GM23338 (cell line): Measurements from ENCODE around the gene EFEMP1. TPM values are rescaled to one million over a fixed set of nuclear protein-coding genes. Genes with fewer than 3 reads are reported as not detected.

ENCODE experiments used
- ATAC-seq: fragments of 200-7000 bp; cut with Tn5 transposase; 3 replicates; pipeline ENCODE4 v1.9.1; 2020
- DNase-seq: peaks from one replicate; pipeline ENCODE4 v3.0.0-alpha.2; 2015; ENCODE audit warnings: low spot score
- H2AFZ ChIP-seq: fragments of 200-600 bp; sonication (generic); 2 replicates; pipeline ENCODE4 v1.8.0; 2016; ENCODE audit warnings: antibody characterized with exemption, mild to moderate bottlenecking, moderate library complexity
- H3F3A ChIP-seq: fragments of 200-600 bp; sonication (generic); replicated peaks from 2 replicates; pipeline ENCODE4 v1.8.0; 2017; ENCODE audit warnings: antibody characterized with exemption, mixed run types, low read depth
- H3K27ac ChIP-seq: fragments of 200-600 bp; sonication (generic); 2 replicates; pipeline ENCODE4 v1.6.1; 2016; ENCODE audit warnings: low read depth
- H3K27me3 ChIP-seq: fragments of 200-600 bp; sonication (generic); 2 replicates; pipeline ENCODE4 v1.8.0; 2016; ENCODE audit warnings: mild to moderate bottlenecking, mixed run types, moderate library complexity; ENCODE audit not compliant: insufficient read depth
- H3K36me3 ChIP-seq: fragments of 200-600 bp; sonication (generic); 2 replicates; pipeline ENCODE4 v1.8.0; 2016; ENCODE audit warnings: mild to moderate bottlenecking; ENCODE audit not compliant: insufficient read depth
- H3K4me1 ChIP-seq: fragments of 200-600 bp; sonication (generic); 2 replicates; pipeline ENCODE4 v1.8.0; 2016; ENCODE audit warnings: mild to moderate bottlenecking, moderate library complexity; ENCODE audit not compliant: insufficient read depth
- H3K4me2 ChIP-seq: fragments of 200-600 bp; sonication (generic); 2 replicates; pipeline ENCODE4 v1.7.1; 2017; ENCODE audit warnings: mixed run types
- H3K4me3 ChIP-seq: fragments of 200-600 bp; sonication (generic); 2 replicates; pipeline ENCODE4 v1.6.1; 2016; ENCODE audit warnings: mixed run types
- H3K79me2 ChIP-seq: fragments of 200-600 bp; sonication (generic); replicated peaks from 2 replicates; pipeline ENCODE4 v1.8.0; 2017; ENCODE audit warnings: mild to moderate bottlenecking; ENCODE audit not compliant: insufficient read depth
- H3K9me2 ChIP-seq: fragments of 200-600 bp; sonication (generic); 2 replicates; pipeline ENCODE4 v1.8.0; 2017; ENCODE audit not compliant: insufficient read depth
- H4K20me1 ChIP-seq: fragments of 200-600 bp; sonication (generic); replicated peaks from 2 replicates; pipeline ENCODE4 v1.8.0; 2017; ENCODE audit warnings: mild to moderate bottlenecking; ENCODE audit not compliant: insufficient read depth
- H3K27ac Mint-ChIP-seq: 2 replicates; pipeline ENCODE4 v1.8.0; 2020; ENCODE audit warnings: inconsistent platforms, mild to moderate bottlenecking, moderate library complexity, mixed read lengths
- H3K27me3 Mint-ChIP-seq: 3 replicates; pipeline ENCODE4 v1.8.0; 2022; ENCODE audit warnings: low read depth, mild to moderate bottlenecking, moderate library complexity, mixed read lengths, inconsistent platforms; ENCODE audit not compliant: insufficient read depth, poor library complexity
- H3K36me3 Mint-ChIP-seq: 3 replicates; pipeline ENCODE4 v1.8.0; 2021; ENCODE audit warnings: low read depth, mild to moderate bottlenecking, inconsistent platforms, moderate library complexity, mixed read lengths
- H3K4me1 Mint-ChIP-seq: 3 replicates; pipeline ENCODE4 v1.8.0; 2020; ENCODE audit warnings: mild to moderate bottlenecking, inconsistent platforms, mixed read lengths
- H3K4me3 Mint-ChIP-seq: 3 replicates; pipeline ENCODE4 v1.8.0; 2021; ENCODE audit warnings: moderate library complexity, mild to moderate bottlenecking, inconsistent platforms, mixed read lengths
- H3K9me3 Mint-ChIP-seq: 3 replicates; pipeline ENCODE4 v1.8.0; 2020; ENCODE audit warnings: moderate library complexity, mild to moderate bottlenecking, inconsistent platforms, mixed read lengths
- CREB1 ChIP-seq: fragments of 250-450 bp; sonication (Bioruptor Pico); IDR thresholded peaks from 2 replicates; pipeline ENCODE4 v1.5.0; 2020; ENCODE audit warnings: low read depth, mild to moderate bottlenecking, moderate library complexity
- CTCF ChIP-seq, 2 experiments: fragments of 200-600 bp in 1 of 2; sonication (generic) in 1 of 2; conservative IDR thresholded peaks; 2 replicates each; pipeline versions ENCODE4 v1.5.1 to v1.6.1; 2016 to 2017; ENCODE audit warnings: antibody characterized with exemption in 2 of 2, low read depth in 2 of 2, mild to moderate bottlenecking in 2 of 2, moderate library complexity in 1 of 2
- EZH2phosphoT487 ChIP-seq: fragments of 200-600 bp; sonication (generic); IDR thresholded peaks from one replicate; pipeline ENCODE4 v1.8.1; 2018; ENCODE audit warnings: antibody characterized with exemption; ENCODE audit not compliant: unreplicated experiment
- JUNB ChIP-seq: IDR thresholded peaks from one replicate; pipeline ENCODE4 v1.6.1; 2016; ENCODE audit warnings: antibody characterized with exemption; ENCODE audit not compliant: unreplicated experiment
- POLR2AphosphoS5 ChIP-seq: IDR thresholded peaks from 2 replicates; pipeline ENCODE4 v1.6.1; 2016; ENCODE audit warnings: antibody characterized with exemption, low read depth
- ZNF114 ChIP-seq: fragments of 250-450 bp; sonication (Bioruptor Pico); IDR thresholded peaks from 2 replicates; pipeline ENCODE4 v1.5.0; 2020; ENCODE audit warnings: mild to moderate bottlenecking, moderate library complexity
- ZNF331 ChIP-seq: fragments of 250-450 bp; sonication (Bioruptor Pico); IDR thresholded peaks from 2 replicates; pipeline ENCODE4 v1.5.0; 2020; ENCODE audit warnings: low read depth, mild to moderate bottlenecking, moderate library complexity
- polyA plus RNA-seq: library from polyadenylated mRNA; unstranded; fragments of >200 nt; fragmentation: Nextera tagmentation; extraction: Ambion mirVana; gene quantifications from 2 replicates; pipeline ENCODE4 v1.2.1, GENCODE V29; 2016
- total RNA-seq: library from RNA; depleted of rRNA; stranded (reverse); fragments of >200 nt; shearing (Covaris generic); gene quantifications from 2 replicates; pipeline ENCODE4 v1.2.3, GENCODE V29; 2014
- TF ChIP-seq, protein P1 (sequence below): fragments of 250-450 bp; sonication (Bioruptor Pico); IDR thresholded peaks from 2 replicates; pipeline ENCODE4 v1.5.0; 2020; ENCODE audit warnings: mild to moderate bottlenecking, moderate library complexity

EFEMP1 gene
- total and polyA plus RNA-seq, 2 experiments from 2014 or later = 12.6 to 22.5 TPM

DNA sequence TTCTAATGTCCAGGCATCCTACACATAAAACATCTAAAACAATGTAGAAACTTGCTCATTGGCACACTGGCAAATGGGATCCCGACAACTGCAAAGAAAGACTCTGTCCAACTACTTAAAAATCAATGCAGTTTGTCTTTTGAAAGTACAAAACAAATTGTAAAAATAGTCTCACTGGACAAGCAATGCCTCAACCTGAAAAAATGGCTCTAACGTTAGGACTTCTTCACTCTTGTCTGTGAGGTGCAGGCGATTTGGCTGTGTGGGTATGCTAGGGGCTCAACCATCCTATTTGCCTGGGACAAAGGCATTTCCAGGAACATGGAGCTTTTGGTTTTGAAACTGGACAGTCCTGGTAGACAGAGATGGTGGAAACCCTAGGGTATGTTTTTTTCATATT is 10.7 kb downstream of the EFEMP1 start:
- H3K4me2 ChIP-seq = no peak overlapping the region
- no peak overlapping the region for H3K4me3 ChIP-seq
- H3F3A ChIP-seq = no peaks in the 10 kb centered on the region
- no peak for ATAC-seq
- H3K4me3 Mint-ChIP-seq = no peak overlapping the region
- H3K27me3 Mint-ChIP-seq = no peaks in the 10 kb centered on the region
- TF ChIP-seq CTCF (conservative IDR thresholded peaks at IDR 0.05; ENCODE audit: low read depth in 2 of 2) = no peak
- no peak for TF ChIP-seq POLR2AphosphoS5
- no peak for DNase-seq
- H3K4me1 ChIP-seq = no peaks in the 10 kb centered on the region
- H3K79me2 ChIP-seq = no peaks in the 10 kb centered on the region
- no peaks in the 10 kb centered on the region for H3K36me3 ChIP-seq
- no peaks in the 10 kb centered on the region; the same call in 1 of the 2 replicates for H4K20me1 ChIP-seq
- H3K9me2 ChIP-seq = no peaks in the 10 kb centered on the region
- H3K4me1 Mint-ChIP-seq = no peaks in the 10 kb centered on the region
- H3K27ac Mint-ChIP-seq = no peak overlapping the region
- no peak overlapping the region for H2AFZ ChIP-seq
- no peaks in the 10 kb centered on the region for H3K36me3 Mint-ChIP-seq
- no peak overlapping the region for H3K27ac ChIP-seq
- no peaks in the 10 kb centered on the region for H3K9me3 Mint-ChIP-seq
- no peaks in the 10 kb centered on the region for H3K27me3 ChIP-seq

GRCh38 chr2:55910077-55910476 is 13.5 kb downstream of the EFEMP1 start:
- ATAC-seq = no peak
- Mint-ChIP-seq H3K36me3 (no peaks in the 10 kb centered on the region), H3K27me3 (no peaks in the 10 kb centered on the region), H3K4me1 (no peaks in the 10 kb centered on the region), H3K27ac (no peak overlapping the region), H3K4me3 (no peak overlapping the region), H3K9me3 (no peaks in the 10 kb centered on the region)
- no peak overlapping the region for H3K27ac ChIP-seq
- no peaks in the 10 kb centered on the region for H3K4me1 ChIP-seq
- H3K27me3 ChIP-seq = no peaks in the 10 kb centered on the region
- H3K4me2 ChIP-seq = no peak overlapping the region
- no peak for DNase-seq
- no peaks in the 10 kb centered on the region for H3K36me3 ChIP-seq
- H3K9me2 ChIP-seq = no peaks in the 10 kb centered on the region
- no peaks in the 10 kb centered on the region; the same call in 1 of the 2 replicates for H4K20me1 ChIP-seq
- H2AFZ ChIP-seq = no peak overlapping the region
- no peaks in the 10 kb centered on the region for H3K79me2 ChIP-seq
- no peak overlapping the region for H3K4me3 ChIP-seq
- H3F3A ChIP-seq = no peaks in the 10 kb centered on the region
- TF ChIP-seq CREB1 (CRISPR knock-in tag) = no peak
- TF ChIP-seq ZNF331 (CRISPR knock-in tag) = no peak
- no peak for TF ChIP-seq POLR2AphosphoS5
- no peak for TF ChIP-seq EZH2phosphoT487
- TF ChIP-seq, protein P1, sequence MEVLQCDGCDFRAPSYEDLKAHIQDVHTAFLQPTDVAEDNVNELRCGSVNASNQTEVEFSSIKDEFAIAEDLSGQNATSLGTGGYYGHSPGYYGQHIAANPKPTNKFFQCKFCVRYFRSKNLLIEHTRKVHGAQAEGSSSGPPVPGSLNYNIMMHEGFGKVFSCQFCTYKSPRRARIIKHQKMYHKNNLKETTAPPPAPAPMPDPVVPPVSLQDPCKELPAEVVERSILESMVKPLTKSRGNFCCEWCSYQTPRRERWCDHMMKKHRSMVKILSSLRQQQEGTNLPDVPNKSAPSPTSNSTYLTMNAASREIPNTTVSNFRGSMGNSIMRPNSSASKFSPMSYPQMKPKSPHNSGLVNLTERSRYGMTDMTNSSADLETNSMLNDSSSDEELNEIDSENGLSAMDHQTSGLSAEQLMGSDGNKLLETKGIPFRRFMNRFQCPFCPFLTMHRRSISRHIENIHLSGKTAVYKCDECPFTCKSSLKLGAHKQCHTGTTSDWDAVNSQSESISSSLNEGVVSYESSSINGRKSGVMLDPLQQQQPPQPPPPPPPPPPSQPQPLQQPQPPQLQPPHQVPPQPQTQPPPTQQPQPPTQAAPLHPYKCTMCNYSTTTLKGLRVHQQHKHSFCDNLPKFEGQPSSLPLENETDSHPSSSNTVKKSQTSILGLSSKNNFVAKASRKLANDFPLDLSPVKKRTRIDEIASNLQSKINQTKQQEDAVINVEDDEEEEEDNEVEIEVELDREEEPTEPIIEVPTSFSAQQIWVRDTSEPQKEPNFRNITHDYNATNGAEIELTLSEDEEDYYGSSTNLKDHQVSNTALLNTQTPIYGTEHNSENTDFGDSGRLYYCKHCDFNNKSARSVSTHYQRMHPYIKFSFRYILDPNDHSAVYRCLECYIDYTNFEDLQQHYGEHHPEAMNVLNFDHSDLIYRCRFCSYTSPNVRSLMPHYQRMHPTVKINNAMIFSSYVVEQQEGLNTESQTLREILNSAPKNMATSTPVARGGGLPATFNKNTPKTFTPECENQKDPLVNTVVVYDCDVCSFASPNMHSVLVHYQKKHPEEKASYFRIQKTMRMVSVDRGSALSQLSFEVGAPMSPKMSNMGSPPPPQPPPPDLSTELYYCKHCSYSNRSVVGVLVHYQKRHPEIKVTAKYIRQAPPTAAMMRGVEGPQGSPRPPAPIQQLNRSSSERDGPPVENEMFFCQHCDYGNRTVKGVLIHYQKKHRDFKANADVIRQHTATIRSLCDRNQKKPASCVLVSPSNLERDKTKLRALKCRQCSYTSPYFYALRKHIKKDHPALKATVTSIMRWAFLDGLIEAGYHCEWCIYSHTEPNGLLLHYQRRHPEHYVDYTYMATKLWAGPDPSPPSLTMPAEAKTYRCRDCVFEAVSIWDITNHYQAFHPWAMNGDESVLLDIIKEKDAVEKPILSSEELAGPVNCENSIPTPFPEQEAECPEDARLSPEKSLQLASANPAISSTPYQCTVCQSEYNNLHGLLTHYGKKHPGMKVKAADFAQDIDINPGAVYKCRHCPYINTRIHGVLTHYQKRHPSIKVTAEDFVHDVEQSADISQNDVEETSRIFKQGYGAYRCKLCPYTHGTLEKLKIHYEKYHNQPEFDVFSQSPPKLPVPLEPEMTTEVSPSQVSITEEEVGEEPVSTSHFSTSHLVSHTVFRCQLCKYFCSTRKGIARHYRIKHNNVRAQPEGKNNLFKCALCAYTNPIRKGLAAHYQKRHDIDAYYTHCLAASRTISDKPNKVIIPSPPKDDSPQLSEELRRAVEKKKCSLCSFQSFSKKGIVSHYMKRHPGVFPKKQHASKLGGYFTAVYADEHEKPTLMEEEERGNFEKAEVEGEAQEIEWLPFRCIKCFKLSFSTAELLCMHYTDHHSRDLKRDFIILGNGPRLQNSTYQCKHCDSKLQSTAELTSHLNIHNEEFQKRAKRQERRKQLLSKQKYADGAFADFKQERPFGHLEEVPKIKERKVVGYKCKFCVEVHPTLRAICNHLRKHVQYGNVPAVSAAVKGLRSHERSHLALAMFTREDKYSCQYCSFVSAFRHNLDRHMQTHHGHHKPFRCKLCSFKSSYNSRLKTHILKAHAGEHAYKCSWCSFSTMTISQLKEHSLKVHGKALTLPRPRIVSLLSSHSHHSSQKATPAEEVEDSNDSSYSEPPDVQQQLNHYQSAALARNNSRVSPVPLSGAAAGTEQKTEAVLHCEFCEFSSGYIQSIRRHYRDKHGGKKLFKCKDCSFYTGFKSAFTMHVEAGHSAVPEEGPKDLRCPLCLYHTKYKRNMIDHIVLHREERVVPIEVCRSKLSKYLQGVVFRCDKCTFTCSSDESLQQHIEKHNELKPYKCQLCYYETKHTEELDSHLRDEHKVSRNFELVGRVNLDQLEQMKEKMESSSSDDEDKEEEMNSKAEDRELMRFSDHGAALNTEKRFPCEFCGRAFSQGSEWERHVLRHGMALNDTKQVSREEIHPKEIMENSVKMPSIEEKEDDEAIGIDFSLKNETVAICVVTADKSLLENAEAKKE (CRISPR knock-in tag) = no peak
- no peak for TF ChIP-seq JUNB
- TF ChIP-seq ZNF114 (CRISPR knock-in tag) = no peak
- TF ChIP-seq CTCF (conservative IDR thresholded peaks at IDR 0.05; ENCODE audit: low read depth in 2 of 2) = no peak
